ENCODE data around the gene DIP2B.

The DIP2B gene

DNA sequence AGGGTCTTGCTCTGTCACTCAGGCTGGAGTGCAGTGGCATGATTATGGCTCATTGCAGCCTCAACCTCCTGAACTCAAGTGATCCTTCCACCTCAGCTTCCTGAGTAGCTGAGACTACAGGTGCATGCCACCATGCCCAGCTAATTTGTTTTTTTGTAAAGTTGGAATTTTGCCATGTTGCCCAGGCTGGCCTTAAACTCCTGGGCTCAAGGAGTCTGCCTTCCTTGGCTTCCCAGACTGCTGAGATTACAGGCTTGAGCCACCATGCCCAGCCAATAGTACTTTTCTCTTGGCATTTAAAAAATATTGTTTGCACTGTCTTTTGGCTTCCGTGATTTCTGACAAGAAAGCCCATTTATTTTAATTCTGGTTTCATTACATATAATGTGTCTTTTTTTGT, 61.3 kb downstream of the DIP2B start:
- H3K27me3 ChIP-seq (ENCODE audit: control insufficient read depth, insufficient read depth, low read length) = no peaks in the 10 kb centered on the region
- no peaks in the 10 kb centered on the region for H3K36me3 ChIP-seq (ENCODE audit: control insufficient read depth, insufficient read depth, low read length)
- no peak overlapping the region for H3K4me3 ChIP-seq (ENCODE audit: low read depth, low read length)
- peaks cover 6% of the 10 kb centered on the region; the same call in 1 of the 2 replicates for H3K4me1 ChIP-seq (ENCODE audit: control insufficient read depth, insufficient read depth, low read length)
- no peak overlapping the region for H3K27ac ChIP-seq (ENCODE audit: low read depth, low read length)
- H3K9me3 ChIP-seq (ENCODE audit: control insufficient read depth, insufficient read depth, low read depth, low read length) = no peaks in the 10 kb centered on the region
- no peak overlapping the region for H3K9ac ChIP-seq (ENCODE audit: low read length)

DNA sequence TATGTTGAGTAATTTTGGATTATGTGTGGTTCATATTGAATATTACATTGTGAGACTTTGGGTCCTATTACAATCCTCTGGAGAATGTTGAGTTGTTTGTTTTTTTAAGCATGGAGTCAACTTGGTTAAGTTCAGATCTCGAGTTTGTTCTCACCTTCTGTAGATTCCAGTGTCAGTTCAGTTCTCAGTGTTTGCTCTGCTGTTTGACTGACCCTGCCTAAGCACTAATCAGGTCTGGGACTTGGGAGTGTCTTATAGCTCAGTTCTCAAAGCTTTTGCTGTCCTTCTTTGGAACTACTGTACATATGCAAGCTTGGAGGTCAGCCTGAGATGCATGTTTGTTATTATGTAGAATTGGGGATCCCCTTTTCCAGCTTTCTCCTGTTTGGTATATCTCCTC, 63.1 kb downstream of the DIP2B start:
- peaks cover 15% of the 10 kb centered on the region for H3K4me1 ChIP-seq (ENCODE audit: control insufficient read depth, insufficient read depth, low read length)
- H3K27me3 ChIP-seq (ENCODE audit: control insufficient read depth, insufficient read depth, low read length) = no peaks in the 10 kb centered on the region
- no peak overlapping the region for H3K27ac ChIP-seq (ENCODE audit: low read depth, low read length)
- H3K4me3 ChIP-seq (ENCODE audit: low read depth, low read length) = no peak overlapping the region
- H3K36me3 ChIP-seq (ENCODE audit: control insufficient read depth, insufficient read depth, low read length) = no peaks in the 10 kb centered on the region
- no peaks in the 10 kb centered on the region for H3K9me3 ChIP-seq (ENCODE audit: control insufficient read depth, insufficient read depth, low read depth, low read length)
- no peak overlapping the region for H3K9ac ChIP-seq (ENCODE audit: low read length)

DNA sequence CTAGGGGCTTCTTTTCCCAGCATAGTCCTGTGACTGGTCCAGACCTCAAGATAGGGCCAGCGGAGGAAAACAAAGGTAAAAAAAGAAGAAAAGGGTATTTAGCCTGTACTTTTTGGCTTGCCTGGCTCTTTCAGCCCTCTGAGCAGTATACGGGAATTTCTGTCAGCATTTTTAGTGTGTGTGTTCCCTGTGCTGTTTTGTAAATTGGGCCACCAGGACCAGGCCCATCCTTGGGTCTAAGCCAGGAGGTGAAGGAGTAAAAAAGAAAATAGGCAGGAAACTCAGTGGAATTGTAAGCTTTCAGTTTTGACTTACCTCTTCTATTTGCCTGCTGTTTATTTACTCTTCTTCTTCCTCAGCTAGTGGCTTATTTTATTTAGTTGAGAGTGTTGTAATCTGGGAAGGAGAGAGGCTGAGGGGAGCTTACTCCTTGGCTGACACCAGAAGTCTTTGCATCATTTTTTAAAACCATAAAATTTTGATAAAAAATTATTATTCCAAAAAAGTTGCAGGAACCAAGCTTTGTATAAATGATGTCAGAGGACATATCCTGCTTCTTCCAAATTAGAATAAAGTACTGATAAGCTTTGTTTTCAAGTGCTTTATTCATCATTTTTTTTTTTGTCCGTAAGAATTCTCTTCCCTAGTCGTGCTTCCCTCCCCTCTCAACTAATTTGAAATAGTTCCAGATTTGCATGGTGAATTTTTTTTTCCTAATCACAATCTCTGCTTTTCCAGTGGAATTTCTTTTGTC, 63.7 kb downstream of the DIP2B start:
- peaks cover 21% of the 10 kb centered on the region for H3K4me1 ChIP-seq (ENCODE audit: control insufficient read depth, insufficient read depth, low read length)
- H3K9ac ChIP-seq (ENCODE audit: low read length) = no peak overlapping the region

DNA sequence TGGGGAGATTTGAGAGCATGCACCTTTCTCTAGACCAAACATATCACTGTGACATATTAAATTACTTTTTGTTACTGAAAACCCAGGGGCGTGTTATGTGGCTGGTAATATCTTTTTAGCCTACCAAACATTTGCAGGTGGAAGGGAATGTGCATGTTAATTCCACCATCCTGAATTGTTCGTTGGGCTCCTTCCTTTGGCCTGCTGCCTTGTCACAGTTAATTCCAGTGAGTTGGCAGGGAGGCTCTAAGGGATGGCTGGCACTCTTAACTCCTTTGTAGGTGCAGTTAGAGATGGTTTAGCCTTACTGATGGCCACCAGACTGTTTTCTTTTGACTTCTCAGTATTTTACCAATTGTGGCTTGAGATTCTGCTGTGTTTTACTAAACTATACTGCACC, 64.5 kb downstream of the DIP2B start:
- Histone ChIP-seq H3K36me3 (ENCODE audit: control insufficient read depth, insufficient read depth, low read length) (no peaks in the 10 kb centered on the region), H3K27me3 (ENCODE audit: control insufficient read depth, insufficient read depth, low read length) (no peaks in the 10 kb centered on the region), H3K27ac (ENCODE audit: low read depth, low read length) (no peak overlapping the region), H3K4me3 (ENCODE audit: low read depth, low read length) (no peak overlapping the region), H3K9me3 (ENCODE audit: control insufficient read depth, insufficient read depth, low read depth, low read length) (no peaks in the 10 kb centered on the region), H3K4me1 (ENCODE audit: control insufficient read depth, insufficient read depth, low read length) (peaks cover 28% of the 10 kb centered on the region), H3K9ac (ENCODE audit: low read length) (no peak overlapping the region)

More for the DNA sequence above, 63.7 kb downstream of the DIP2B start:
- H3K36me3 ChIP-seq (ENCODE audit: control insufficient read depth, insufficient read depth, low read length) = no peaks in the 10 kb centered on the region
- H3K27ac ChIP-seq (ENCODE audit: low read depth, low read length) = no peak overlapping the region
- H3K27me3 ChIP-seq (ENCODE audit: control insufficient read depth, insufficient read depth, low read length) = no peaks in the 10 kb centered on the region
- no peaks in the 10 kb centered on the region for H3K9me3 ChIP-seq (ENCODE audit: control insufficient read depth, insufficient read depth, low read depth, low read length)
- no peak overlapping the region for H3K4me3 ChIP-seq (ENCODE audit: low read depth, low read length)

DNA sequence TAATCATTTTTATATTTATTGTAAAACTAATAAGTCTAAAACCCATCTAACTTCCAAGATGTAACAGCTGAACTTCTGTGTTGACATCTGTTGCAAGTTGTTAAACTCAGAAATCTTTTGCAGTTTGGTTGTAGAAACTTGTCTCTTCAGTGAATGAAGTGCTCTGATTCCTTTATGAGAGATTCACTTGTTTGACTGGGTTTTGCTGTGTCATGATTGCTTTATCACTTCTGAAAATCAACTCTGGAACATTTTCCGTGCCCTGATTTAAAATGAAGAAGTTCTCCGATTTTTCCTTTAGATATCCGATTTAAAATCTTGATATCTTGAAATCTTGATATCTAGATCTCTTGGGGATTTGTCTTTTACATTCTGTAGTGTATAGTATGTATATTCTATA, 65.1 kb downstream of the DIP2B start:
- Histone ChIP-seq H3K4me3 (ENCODE audit: low read depth, low read length) (no peak overlapping the region), H3K9ac (ENCODE audit: low read length) (no peak overlapping the region), H3K9me3 (ENCODE audit: control insufficient read depth, insufficient read depth, low read depth, low read length) (no peaks in the 10 kb centered on the region), H3K4me1 (ENCODE audit: control insufficient read depth, insufficient read depth, low read length) (peaks cover 33% of the 10 kb centered on the region), H3K27ac (ENCODE audit: low read depth, low read length) (no peak overlapping the region), H3K27me3 (ENCODE audit: control insufficient read depth, insufficient read depth, low read length) (no peaks in the 10 kb centered on the region), H3K36me3 (ENCODE audit: control insufficient read depth, insufficient read depth, low read length) (no peaks in the 10 kb centered on the region)

DNA sequence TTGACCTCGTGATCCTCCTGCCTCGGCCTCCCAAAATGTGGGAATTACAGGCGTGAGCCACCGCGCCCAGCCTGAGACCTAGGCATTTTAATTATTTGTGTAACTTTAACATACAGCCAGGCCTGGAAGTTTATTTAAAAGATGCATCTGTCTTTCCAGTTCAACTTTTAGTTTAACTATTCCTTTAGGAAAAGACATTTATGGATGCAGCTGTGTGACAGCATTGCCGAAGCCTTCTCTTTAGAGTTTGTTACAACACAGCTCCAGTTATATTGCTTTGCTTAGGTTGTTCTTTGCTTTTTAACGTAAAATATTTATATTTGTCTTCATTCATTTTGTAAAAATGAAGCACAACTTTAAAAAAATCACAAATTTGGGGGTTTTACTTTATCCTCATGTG, 67.0 kb downstream of the DIP2B start:
- Histone ChIP-seq H3K9ac (ENCODE audit: low read length) (no peak overlapping the region), H3K4me1 (ENCODE audit: control insufficient read depth, insufficient read depth, low read length) (peaks cover 40% of the 10 kb centered on the region), H3K9me3 (ENCODE audit: control insufficient read depth, insufficient read depth, low read depth, low read length) (no peaks in the 10 kb centered on the region), H3K27ac (ENCODE audit: low read depth, low read length) (no peak overlapping the region), H3K27me3 (ENCODE audit: control insufficient read depth, insufficient read depth, low read length) (no peaks in the 10 kb centered on the region), H3K36me3 (ENCODE audit: control insufficient read depth, insufficient read depth, low read length) (no peaks in the 10 kb centered on the region), H3K4me3 (ENCODE audit: low read depth, low read length) (no peak overlapping the region)

DNA sequence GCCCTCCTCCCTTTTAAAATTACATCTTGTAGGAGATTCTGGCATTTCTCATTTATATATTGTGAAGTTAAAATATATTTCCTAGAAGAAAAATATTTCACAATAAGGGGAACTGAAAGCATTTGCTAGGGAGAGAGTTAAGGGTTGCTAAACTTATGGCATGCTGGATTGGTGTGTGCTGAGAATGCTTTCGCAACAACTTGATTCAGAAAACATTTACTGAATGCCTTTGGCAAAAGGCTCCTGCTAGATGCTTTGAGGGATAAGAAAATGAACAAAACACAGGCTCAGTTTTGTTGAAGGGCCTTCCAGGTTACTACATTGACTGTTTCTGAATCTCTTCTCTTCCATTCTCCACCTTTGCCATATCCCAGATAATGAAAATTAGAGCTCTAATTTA, 67.5 kb downstream of the DIP2B start:
- Histone ChIP-seq H3K27ac (ENCODE audit: low read depth, low read length) (no peak overlapping the region), H3K4me1 (ENCODE audit: control insufficient read depth, insufficient read depth, low read length) (peaks cover 40% of the 10 kb centered on the region), H3K4me3 (ENCODE audit: low read depth, low read length) (no peak overlapping the region)

DNA sequence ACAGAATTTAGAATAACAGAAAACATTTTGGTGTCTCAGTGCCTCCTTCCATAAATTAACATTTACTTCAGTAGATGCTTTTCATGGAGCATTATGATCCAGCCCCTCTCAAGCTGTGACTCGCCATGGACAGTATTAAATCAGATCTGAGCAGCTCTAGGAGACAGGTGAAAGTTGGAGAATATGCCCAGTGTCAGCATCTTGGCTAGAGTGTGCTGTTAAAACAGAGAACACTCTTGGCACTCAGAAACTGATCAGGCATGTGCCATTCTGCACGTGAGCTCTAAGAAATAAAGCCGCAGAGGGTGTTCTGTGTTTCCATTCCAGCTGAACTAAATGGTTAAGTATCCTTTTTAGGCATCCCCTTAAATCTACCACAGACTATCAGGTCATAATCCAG, 68.0 kb downstream of the DIP2B start:
- no peak overlapping the region for H3K9ac ChIP-seq (ENCODE audit: low read length)
- no peak overlapping the region for H3K4me3 ChIP-seq (ENCODE audit: low read depth, low read length)
- H3K27me3 ChIP-seq (ENCODE audit: control insufficient read depth, insufficient read depth, low read length) = no peaks in the 10 kb centered on the region
- H3K4me1 ChIP-seq (ENCODE audit: control insufficient read depth, insufficient read depth, low read length) = peaks cover 39% of the 10 kb centered on the region
- H3K9me3 ChIP-seq (ENCODE audit: control insufficient read depth, insufficient read depth, low read depth, low read length) = no peaks in the 10 kb centered on the region
- H3K27ac ChIP-seq (ENCODE audit: low read depth, low read length) = no peak overlapping the region
- no peaks in the 10 kb centered on the region for H3K36me3 ChIP-seq (ENCODE audit: control insufficient read depth, insufficient read depth, low read length)

More for the DNA sequence above, 67.5 kb downstream of the DIP2B start:
- Histone ChIP-seq H3K27me3 (ENCODE audit: control insufficient read depth, insufficient read depth, low read length) (no peaks in the 10 kb centered on the region), H3K9me3 (ENCODE audit: control insufficient read depth, insufficient read depth, low read depth, low read length) (no peaks in the 10 kb centered on the region), H3K9ac (ENCODE audit: low read length) (no peak overlapping the region), H3K36me3 (ENCODE audit: control insufficient read depth, insufficient read depth, low read length) (no peaks in the 10 kb centered on the region)

DNA sequence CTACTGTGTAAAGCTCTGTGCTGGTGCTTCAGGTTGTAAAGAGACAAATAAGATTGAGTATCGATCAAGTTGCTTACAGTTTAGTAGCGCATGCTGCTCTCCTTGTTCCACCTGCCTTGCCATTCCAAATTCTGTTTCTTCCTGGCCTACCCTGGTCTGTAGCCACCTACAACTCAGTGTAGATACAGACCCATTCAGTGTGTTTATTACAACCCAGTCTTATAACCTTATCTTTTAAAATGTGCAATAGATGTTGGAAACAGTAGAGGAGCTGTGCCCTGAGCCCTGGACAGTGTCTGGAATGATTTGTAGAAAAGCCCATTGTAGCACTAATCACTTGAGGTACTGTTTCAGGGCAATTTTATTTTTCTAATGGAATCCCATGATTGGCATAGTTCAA, 68.5 kb downstream of the DIP2B start:
- H3K36me3 ChIP-seq (ENCODE audit: control insufficient read depth, insufficient read depth, low read length) = no peaks in the 10 kb centered on the region

DNA sequence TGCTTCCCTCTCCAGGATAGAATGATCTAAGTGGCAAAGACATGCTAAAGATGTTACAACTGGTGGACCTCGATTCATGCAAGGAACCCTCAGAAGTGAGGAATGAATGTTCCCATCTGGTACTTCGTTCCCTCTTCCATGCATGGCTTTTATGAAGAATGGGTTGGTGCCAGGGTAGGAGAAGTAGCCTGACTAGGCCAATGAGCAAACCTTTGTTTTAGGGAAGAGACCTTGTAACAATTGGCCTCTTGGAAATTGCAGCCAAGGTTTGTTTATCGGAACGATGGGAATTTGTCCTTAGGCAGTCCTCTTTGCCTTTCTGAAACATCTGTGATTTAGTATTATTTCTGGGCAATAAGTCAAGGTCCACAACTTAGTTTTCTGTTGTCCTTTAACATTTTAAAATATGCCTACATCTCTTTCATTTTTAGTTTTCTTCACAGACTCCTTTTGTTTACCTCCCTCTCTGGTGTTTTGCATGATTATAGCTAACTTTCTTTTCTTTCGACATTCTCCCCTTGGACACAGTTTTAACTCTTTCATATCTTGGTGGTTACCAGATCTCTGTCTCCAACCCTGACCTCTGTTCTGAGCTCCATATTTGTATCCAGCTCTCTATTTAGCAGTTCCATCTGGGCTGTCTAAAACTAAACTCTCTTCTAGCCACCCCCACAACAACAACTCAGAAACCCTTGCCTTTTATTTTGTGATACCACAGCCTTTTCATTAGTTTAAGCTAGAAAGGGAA, 70.0 kb downstream of the DIP2B start:
- no peaks in the 10 kb centered on the region for H3K9me3 ChIP-seq (ENCODE audit: control insufficient read depth, insufficient read depth, low read depth, low read length)
- H3K27me3 ChIP-seq (ENCODE audit: control insufficient read depth, insufficient read depth, low read length) = no peaks in the 10 kb centered on the region
- H3K9ac ChIP-seq (ENCODE audit: low read length) = no peak overlapping the region
- H3K4me3 ChIP-seq (ENCODE audit: low read depth, low read length) = no peak overlapping the region
- H3K4me1 ChIP-seq (ENCODE audit: control insufficient read depth, insufficient read depth, low read length) = peaks cover 34% of the 10 kb centered on the region
- peak overlapping the region; percentile 31; the same call in 1 of the 2 replicates for H3K27ac ChIP-seq (ENCODE audit: low read depth, low read length)
- no peaks in the 10 kb centered on the region for H3K36me3 ChIP-seq (ENCODE audit: control insufficient read depth, insufficient read depth, low read length)

More for the DNA sequence above, 68.5 kb downstream of the DIP2B start:
- Histone ChIP-seq H3K27ac (ENCODE audit: low read depth, low read length) (no peak overlapping the region), H3K9me3 (ENCODE audit: control insufficient read depth, insufficient read depth, low read depth, low read length) (no peaks in the 10 kb centered on the region), H3K9ac (ENCODE audit: low read length) (no peak overlapping the region), H3K27me3 (ENCODE audit: control insufficient read depth, insufficient read depth, low read length) (no peaks in the 10 kb centered on the region), H3K4me3 (ENCODE audit: low read depth, low read length) (no peak overlapping the region), H3K4me1 (ENCODE audit: control insufficient read depth, insufficient read depth, low read length) (peaks cover 34% of the 10 kb centered on the region)

DNA sequence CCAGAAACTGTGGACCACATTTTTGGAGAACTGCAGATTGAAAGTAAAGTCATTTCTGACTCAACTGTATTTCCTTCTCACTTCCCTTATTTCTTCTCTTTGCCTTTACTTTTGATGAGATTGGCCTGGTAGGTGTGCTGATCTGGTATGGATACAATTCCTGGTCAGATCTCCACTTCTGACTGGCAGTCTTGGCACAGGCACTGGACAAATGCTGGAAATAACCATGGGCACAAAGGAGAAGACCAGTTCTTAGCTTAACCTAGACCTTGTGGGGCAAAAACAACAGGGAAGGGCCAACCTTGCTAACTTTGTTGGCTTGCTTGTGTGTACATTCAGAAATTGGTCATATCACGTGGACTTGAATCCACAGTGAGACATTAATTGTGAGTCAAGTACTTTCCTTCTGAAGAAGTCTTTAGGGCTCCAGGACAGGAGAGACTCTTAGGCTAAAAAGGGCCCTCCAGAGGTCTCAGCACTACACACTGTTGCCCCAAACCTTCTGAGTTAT, 75.0 kb downstream of the DIP2B start:
- H3K4me1 ChIP-seq (ENCODE audit: control insufficient read depth, insufficient read depth, low read length) = peaks cover 20% of the 10 kb centered on the region
- H3K4me3 ChIP-seq (ENCODE audit: low read depth, low read length) = no peak overlapping the region
- no peaks in the 10 kb centered on the region for H3K27me3 ChIP-seq (ENCODE audit: control insufficient read depth, insufficient read depth, low read length)
- no peaks in the 10 kb centered on the region for H3K9me3 ChIP-seq (ENCODE audit: control insufficient read depth, insufficient read depth, low read depth, low read length)
- H3K36me3 ChIP-seq (ENCODE audit: control insufficient read depth, insufficient read depth, low read length) = no peaks in the 10 kb centered on the region
- H3K9ac ChIP-seq (ENCODE audit: low read length) = no peak overlapping the region
- no peak overlapping the region for H3K27ac ChIP-seq (ENCODE audit: low read depth, low read length)

Measured in HUES6 (cell line).